Tibial nerve (tissue), 4 donors: ENCODE results near the gene UTF1.

ENCODE experiments used
- CTCF ChIP-seq, 5 experiments: fragments of 200-600 bp in 3 of 5; fragments of 450-650 bp in 2 of 5; sonication (generic) in 3 of 5; IDR thresholded peaks; one replicate each; pipeline ENCODE4 v1.5.1; 2016 to 2019; ENCODE audit warnings: antibody characterized with exemption in 5 of 5, mild to moderate bottlenecking in 3 of 5, moderate library complexity in 2 of 5
- EP300 ChIP-seq, 2 donors: sonication (generic); formaldehyde crosslinking; IDR thresholded peaks; one replicate each; pipeline ENCODE4 v1.6.1; 2017; ENCODE audit warnings: antibody characterized with exemption in 2 of 2, mild to moderate bottlenecking in 1 of 2

GRCh38 chr10:133276100-133276434 lies 46.0 kb downstream of the UTF1 start:
- TF ChIP-seq CTCF (IDR thresholded peaks at IDR 0.05) (no peak), EP300 (IDR thresholded peaks at IDR 0.05) (no peak)
